Trophoblast cell (in vitro differentiated cells and primary cell): ENCODE data around the gene TP73.

Experiments used
- DNase-seq, 2 donors: peaks; one replicate each; pipeline ENCODE4 v3.0.0-alpha.2; 2016
- H2AFZ ChIP-seq: 2 replicates; pipeline ENCODE4 v1.6.1; 2013; ENCODE audit warnings: low read length, moderate library complexity, mild to moderate bottlenecking; ENCODE audit not compliant: insufficient read depth, poor library complexity
- H2AK5ac ChIP-seq: 2 replicates; pipeline ENCODE4 v1.6.1; 2013; ENCODE audit warnings: mild to moderate bottlenecking, low read length
- H2BK120ac ChIP-seq: 2 replicates; pipeline ENCODE4 v1.6.1; 2013; ENCODE audit warnings: low read length, mild to moderate bottlenecking, moderate library complexity; ENCODE audit not compliant: insufficient read depth, poor library complexity
- H2BK12ac ChIP-seq: 2 replicates; pipeline ENCODE4 v1.6.1; 2013; ENCODE audit warnings: mild to moderate bottlenecking, low read length, moderate library complexity
- H2BK5ac ChIP-seq: 2 replicates; pipeline ENCODE4 v1.6.1; 2013; ENCODE audit warnings: low read length, low read depth, moderate library complexity, mild to moderate bottlenecking; ENCODE audit not compliant: poor library complexity
- H3K14ac ChIP-seq: 2 replicates; pipeline ENCODE4 v1.6.1; 2013; ENCODE audit warnings: mild to moderate bottlenecking, low read length
- H3K18ac ChIP-seq: 2 replicates; pipeline ENCODE4 v1.6.1; 2013; ENCODE audit warnings: mild to moderate bottlenecking, low read length
- H3K23ac ChIP-seq: 2 replicates; pipeline ENCODE4 v1.6.1; 2013; ENCODE audit warnings: low read length
- H3K27ac ChIP-seq: 2 replicates; pipeline ENCODE4 v1.5.1; 2013; ENCODE audit warnings: low read depth, mild to moderate bottlenecking, inconsistent platforms, low read length, moderate library complexity
- H3K27me3 ChIP-seq: 2 replicates; pipeline ENCODE4 v1.6.1; 2013; ENCODE audit warnings: inconsistent platforms, mild to moderate bottlenecking, low read length, moderate library complexity; ENCODE audit not compliant: insufficient read depth
- H3K36me3 ChIP-seq, 2 experiments: 1 replicate in 1 of 2; 2 replicates in 1 of 2; pipeline ENCODE4 v1.6.1; 2013; ENCODE audit warnings: low read length in 2 of 2, mild to moderate bottlenecking in 2 of 2, moderate library complexity in 1 of 2; ENCODE audit not compliant: insufficient read depth in 2 of 2, control insufficient read depth in 1 of 2
- H3K4ac ChIP-seq: 2 replicates; pipeline ENCODE4 v1.6.1; 2013; ENCODE audit warnings: low read depth, mild to moderate bottlenecking, low read length, moderate library complexity
- H3K4me1 ChIP-seq, 2 experiments: 1 replicate in 1 of 2; 2 replicates in 1 of 2; pipeline ENCODE4 v1.6.1; 2013; ENCODE audit warnings: low read length in 2 of 2, mild to moderate bottlenecking in 2 of 2, moderate library complexity in 1 of 2; ENCODE audit not compliant: insufficient read depth in 2 of 2, control insufficient read depth in 1 of 2
- H3K4me2 ChIP-seq: 2 replicates; pipeline ENCODE4 v1.6.1; 2013; ENCODE audit warnings: inconsistent platforms, mild to moderate bottlenecking, low read length, moderate library complexity
- H3K4me3 ChIP-seq: 2 replicates; pipeline ENCODE4 v1.5.1; 2013; ENCODE audit warnings: mild to moderate bottlenecking, low read depth, low read length, inconsistent platforms
- H3K79me1 ChIP-seq: one replicate; pipeline ENCODE4 v1.6.1; 2013; ENCODE audit warnings: low read length
- H3K79me2 ChIP-seq: 2 replicates; pipeline ENCODE4 v1.6.1; 2013; ENCODE audit warnings: low read length, mild to moderate bottlenecking; ENCODE audit not compliant: control insufficient read depth, insufficient read depth, poor library complexity
- H3K9ac ChIP-seq: 2 replicates; pipeline ENCODE4 v1.6.1; 2013; ENCODE audit warnings: mild to moderate bottlenecking, low read length
- H3K9me3 ChIP-seq: 2 replicates; pipeline ENCODE4 v1.6.1; 2013; ENCODE audit warnings: low read depth, mild to moderate bottlenecking, control low read depth, inconsistent platforms, low read length; ENCODE audit not compliant: insufficient read depth
- H4K12ac ChIP-seq: 2 replicates; pipeline ENCODE4 v1.6.1; 2013; ENCODE audit warnings: low read depth, mild to moderate bottlenecking, low read length, moderate library complexity
- H4K8ac ChIP-seq: 2 replicates; pipeline ENCODE4 v1.6.1; 2013; ENCODE audit warnings: low read depth, mild to moderate bottlenecking, low read length, moderate library complexity
- H4K91ac ChIP-seq: one replicate; pipeline ENCODE4 v1.6.1; 2013; ENCODE audit warnings: low read depth, mild to moderate bottlenecking, low read length, moderate library complexity
- WGBS: extraction: QIAGEN DNeasy Blood & Tissue Kit; methylation state at CpG from one replicate; pipeline ENCODE4 v1.1.7; 2013; ENCODE audit warnings: missing lambda C conversion rate; ENCODE audit not compliant: insufficient read length, insufficient coverage; ENCODE audit errors: extremely low coverage; 5-methylcytosine and 5-hydroxymethylcytosine counted together

The TP73 gene

DNA sequence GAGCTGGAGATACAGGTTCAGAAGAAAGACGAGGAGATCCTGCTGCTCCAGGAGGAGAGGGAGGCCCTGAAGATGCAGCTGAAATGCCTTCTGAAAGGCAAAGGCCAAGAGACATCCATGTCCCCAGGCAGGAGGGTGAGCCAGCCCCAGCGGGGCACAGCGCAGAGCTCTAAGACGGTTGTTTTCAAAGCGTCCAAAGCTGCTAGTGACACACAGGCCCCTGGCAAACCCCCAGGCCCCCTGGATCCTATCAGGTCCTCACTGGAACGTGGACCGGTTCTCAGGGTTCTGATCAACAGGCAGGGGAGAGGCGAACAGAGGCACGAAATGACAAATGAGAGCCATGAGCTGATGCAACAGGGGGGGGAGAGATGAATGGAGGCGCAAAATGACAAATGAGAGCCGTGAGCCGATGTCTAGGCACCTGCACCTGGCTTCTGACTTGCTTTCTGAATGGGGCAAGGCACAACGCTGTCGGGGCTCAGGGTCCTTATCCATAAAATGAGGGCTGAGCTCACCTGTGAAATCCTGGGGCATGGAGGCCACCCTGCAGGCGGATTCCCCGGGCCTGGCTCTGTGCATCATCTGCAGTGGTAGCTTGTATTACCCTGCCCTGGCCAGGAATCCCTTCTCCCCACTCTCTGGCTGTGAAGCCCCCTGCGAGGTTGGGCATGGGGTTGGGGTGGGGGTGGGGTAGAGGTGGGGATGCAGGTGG is 109.1 kb downstream of the TP73 start:
- Histone ChIP-seq H2BK5ac (no peak overlapping the region), H3K79me1 (no peaks in the 10 kb centered on the region), H3K79me2 (no peaks in the 10 kb centered on the region), H3K9ac (no peak overlapping the region), H3K9me3 (peaks cover 4% of the 10 kb centered on the region), H3K27me3 (no peaks in the 10 kb centered on the region), H3K27ac (no peak overlapping the region), H3K18ac (no peak overlapping the region), H3K4me3 (no peak overlapping the region), H4K12ac (no peak overlapping the region), H2BK12ac (no peak overlapping the region), H3K36me3 (no peaks in the 10 kb centered on the region), H2AFZ (no peak overlapping the region), H4K91ac (no peak overlapping the region), H3K14ac (no peak overlapping the region), H3K4ac (no peak overlapping the region), H3K4me1 (no peaks in the 10 kb centered on the region), H3K23ac (no peak overlapping the region), H2AK5ac (no peak overlapping the region), H3K4me2 (no peak overlapping the region), H4K8ac (no peak overlapping the region), H2BK120ac (no peak overlapping the region)
- no CpG with 5 or more reads among the region's 17 CpGs for WGBS
- no peak for DNase-seq

DNA sequence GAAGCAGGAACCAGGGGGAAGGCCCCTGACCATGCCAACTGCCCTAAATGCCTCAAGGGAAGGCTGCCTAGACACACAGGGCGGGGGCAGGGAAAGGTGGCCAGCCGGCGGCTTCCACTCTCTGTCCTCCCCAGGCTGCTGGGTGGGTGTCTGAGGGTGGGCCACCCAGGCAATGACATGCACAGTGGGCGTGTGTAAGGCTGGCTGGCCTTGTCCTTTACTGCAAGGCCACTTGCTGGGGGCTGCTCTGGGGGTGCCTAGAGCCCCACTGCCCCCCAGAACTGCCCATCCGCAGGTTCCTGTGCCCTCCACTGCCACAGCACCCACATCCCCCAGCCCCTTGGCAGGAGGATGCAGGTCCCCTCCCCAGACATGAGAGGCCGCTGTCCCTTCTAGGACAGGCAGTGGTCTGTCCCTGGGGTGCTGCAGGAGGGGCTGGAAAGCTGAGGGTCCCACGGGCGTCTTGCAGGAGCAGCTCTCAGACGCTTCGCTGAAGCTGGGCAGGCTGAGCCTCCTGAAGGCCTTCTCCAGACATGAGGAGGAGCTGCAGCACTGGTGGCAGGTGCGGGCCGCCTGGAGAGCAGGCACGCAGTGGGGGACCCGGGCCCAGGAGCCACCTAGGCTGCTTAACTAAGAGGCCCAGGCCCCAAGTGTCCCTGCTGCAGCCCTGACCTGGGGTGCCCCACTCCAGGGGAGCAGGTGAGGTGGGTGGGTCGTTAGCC is 110.0 kb downstream of the TP73 start:
- H3K36me3 ChIP-seq, result no peaks in the 10 kb centered on the region
- H2AK5ac ChIP-seq, result no peak overlapping the region
- no peaks in the 10 kb centered on the region for H3K27me3 ChIP-seq
- no peak overlapping the region for H3K4me2 ChIP-seq
- no peaks in the 10 kb centered on the region for H3K79me2 ChIP-seq
- no peak overlapping the region for H4K12ac ChIP-seq
- no peak overlapping the region for H4K91ac ChIP-seq
- no peak overlapping the region for H3K4me3 ChIP-seq
- no peak for DNase-seq
- H3K4ac ChIP-seq, result no peak overlapping the region
- H3K9me3 ChIP-seq, result peaks cover 4% of the 10 kb centered on the region
- no peak overlapping the region for H4K8ac ChIP-seq
- no peak overlapping the region for H3K23ac ChIP-seq
- no peak overlapping the region for H2BK120ac ChIP-seq
- H2AFZ ChIP-seq, result no peak overlapping the region
- no peak overlapping the region for H2BK5ac ChIP-seq
- no peaks in the 10 kb centered on the region for H3K4me1 ChIP-seq
- H3K14ac ChIP-seq, result no peak overlapping the region
- H2BK12ac ChIP-seq, result no peak overlapping the region
- H3K27ac ChIP-seq, result no peak overlapping the region
- no peaks in the 10 kb centered on the region for H3K79me1 ChIP-seq
- H3K18ac ChIP-seq, result no peak overlapping the region
- H3K9ac ChIP-seq, result no peak overlapping the region
- WGBS, result no CpG with 5 or more reads among the region's 15 CpGs

DNA sequence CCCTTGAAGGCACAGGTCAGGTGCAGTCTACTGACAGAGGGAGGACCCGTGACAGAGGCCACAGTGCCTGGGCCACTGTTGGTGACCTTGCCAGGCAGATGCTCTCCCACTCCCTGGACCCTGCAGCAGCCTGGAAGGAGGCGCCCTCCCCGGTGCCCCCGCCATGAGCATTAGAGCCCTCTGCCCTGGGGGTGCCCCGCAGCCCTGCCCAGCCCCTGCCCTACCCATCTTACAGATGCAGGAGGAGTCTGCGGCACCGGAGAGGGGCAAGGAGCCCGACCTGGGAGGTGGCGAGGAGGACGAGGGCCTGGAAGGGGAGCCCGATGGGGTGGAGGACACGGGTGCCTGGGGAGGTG is 110.5 kb downstream of the TP73 start:
- no peak overlapping the region for H3K9ac ChIP-seq
- WGBS, result no CpG with 5 or more reads among the region's 12 CpGs

DNA sequence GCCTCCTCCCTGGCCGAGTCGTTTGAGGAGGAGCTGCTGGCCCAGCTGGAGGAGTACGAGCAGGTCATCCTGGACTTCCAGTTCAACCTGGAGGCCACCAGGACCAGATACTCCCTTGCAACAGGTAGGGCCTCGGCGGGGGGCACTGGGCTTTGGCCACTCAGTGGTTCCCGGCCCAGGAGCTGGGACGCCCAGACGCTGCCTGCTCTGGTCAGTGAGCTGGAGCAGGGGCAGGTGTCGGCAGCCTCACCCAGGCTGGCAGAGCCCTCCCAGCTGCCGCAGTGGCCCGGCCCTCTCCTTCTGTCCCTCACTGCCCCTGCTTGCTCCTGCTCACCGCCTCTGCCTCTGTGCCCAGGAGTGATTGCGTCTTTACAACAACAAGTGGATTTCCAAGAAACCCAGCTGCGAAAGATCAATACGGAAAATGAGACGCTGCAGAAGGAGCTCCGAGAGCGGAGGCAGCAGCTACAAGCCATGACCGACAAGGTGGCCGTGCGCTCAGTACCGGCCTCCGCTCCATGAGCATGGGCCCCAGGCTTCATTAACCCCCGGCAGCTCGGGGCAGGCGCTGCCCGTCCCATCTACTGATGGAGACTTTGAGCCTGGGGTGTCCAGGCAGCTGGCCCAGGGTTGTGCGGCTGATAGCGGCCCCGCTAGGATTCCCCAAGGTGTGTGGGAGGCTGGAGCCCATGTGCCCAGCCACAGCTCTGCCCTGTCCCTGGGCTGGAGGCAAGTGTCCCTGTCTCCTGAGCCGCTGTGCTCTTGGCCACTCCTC is 111.2 kb downstream of the TP73 start:
- H4K91ac ChIP-seq, result no peak overlapping the region
- no peak overlapping the region for H2AK5ac ChIP-seq
- no peak overlapping the region for H3K18ac ChIP-seq
- no peak overlapping the region for H2AFZ ChIP-seq
- no peak overlapping the region for H3K23ac ChIP-seq
- H3K79me1 ChIP-seq, result no peaks in the 10 kb centered on the region
- H2BK12ac ChIP-seq, result no peak overlapping the region
- no peak overlapping the region for H4K12ac ChIP-seq
- peaks cover 4% of the 10 kb centered on the region for H3K9me3 ChIP-seq
- DNase-seq, result no peak
- no peaks in the 10 kb centered on the region for H3K4me1 ChIP-seq
- H2BK5ac ChIP-seq, result no peak overlapping the region
- no peak overlapping the region for H3K4me2 ChIP-seq
- H3K9ac ChIP-seq, result no peak overlapping the region
- no CpG with 5 or more reads among the region's 31 CpGs for WGBS
- H3K4ac ChIP-seq, result no peak overlapping the region
- no peak overlapping the region for H3K27ac ChIP-seq
- no peak overlapping the region for H3K14ac ChIP-seq
- no peaks in the 10 kb centered on the region for H3K36me3 ChIP-seq
- H3K27me3 ChIP-seq, result no peaks in the 10 kb centered on the region
- H3K79me2 ChIP-seq, result no peaks in the 10 kb centered on the region
- H3K4me3 ChIP-seq, result no peak overlapping the region
- no peak overlapping the region for H4K8ac ChIP-seq
- H2BK120ac ChIP-seq, result no peak overlapping the region

More for the DNA sequence above, 110.5 kb downstream of the TP73 start:
- H2AK5ac ChIP-seq, result no peak overlapping the region
- H3K9me3 ChIP-seq, result peaks cover 4% of the 10 kb centered on the region
- no peak overlapping the region for H3K4me2 ChIP-seq
- H3K4me3 ChIP-seq, result no peak overlapping the region
- H3K79me2 ChIP-seq, result no peaks in the 10 kb centered on the region
- H4K91ac ChIP-seq, result no peak overlapping the region
- H3K23ac ChIP-seq, result no peak overlapping the region
- no peak overlapping the region for H2AFZ ChIP-seq
- H2BK12ac ChIP-seq, result no peak overlapping the region
- H4K12ac ChIP-seq, result no peak overlapping the region
- no peaks in the 10 kb centered on the region for H3K36me3 ChIP-seq
- no peak overlapping the region for H3K14ac ChIP-seq
- no peak overlapping the region for H2BK120ac ChIP-seq
- DNase-seq, result no peak
- no peak overlapping the region for H3K4ac ChIP-seq
- H3K18ac ChIP-seq, result no peak overlapping the region
- no peak overlapping the region for H3K27ac ChIP-seq
- H3K79me1 ChIP-seq, result no peaks in the 10 kb centered on the region
- no peaks in the 10 kb centered on the region for H3K4me1 ChIP-seq
- H2BK5ac ChIP-seq, result no peak overlapping the region
- no peaks in the 10 kb centered on the region for H3K27me3 ChIP-seq
- H4K8ac ChIP-seq, result no peak overlapping the region
